ENCODE data around the gene MAP2K6.

DNA sequence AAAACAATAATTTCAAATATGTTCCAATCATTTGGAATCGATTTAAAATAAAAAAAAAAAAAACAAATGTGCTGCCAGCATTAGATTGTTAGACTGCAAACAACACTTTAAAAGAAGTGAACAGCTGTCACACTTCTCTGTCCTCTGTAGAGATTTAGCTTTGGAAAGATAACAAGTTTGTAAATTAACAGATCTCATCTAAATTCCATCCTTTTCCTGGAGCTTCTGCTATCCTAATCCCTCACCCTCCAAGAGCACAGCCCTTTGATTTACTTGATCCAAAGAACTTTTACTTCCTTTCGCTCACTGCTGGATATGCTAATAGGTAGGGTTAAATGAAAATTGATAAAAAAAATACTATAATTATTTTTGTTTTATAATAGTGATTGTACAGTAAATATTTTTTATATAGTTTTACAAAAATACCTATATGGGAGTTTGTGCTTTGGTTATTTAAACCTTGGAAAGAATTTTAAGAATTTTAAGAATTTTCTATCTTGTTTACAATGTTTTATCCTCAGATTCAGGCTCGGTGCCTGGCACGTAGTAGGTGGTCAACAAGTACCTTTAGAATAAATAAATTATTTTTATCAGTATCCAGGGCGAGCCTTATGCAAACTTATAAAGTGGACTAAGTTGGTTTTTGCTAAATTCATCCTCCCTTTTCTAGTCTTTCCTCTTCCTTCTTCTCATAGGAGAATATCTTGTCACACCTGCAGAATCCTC, 21.6 kb downstream of the MAP2K6 start:
- TF ChIP-seq, protein P1, sequence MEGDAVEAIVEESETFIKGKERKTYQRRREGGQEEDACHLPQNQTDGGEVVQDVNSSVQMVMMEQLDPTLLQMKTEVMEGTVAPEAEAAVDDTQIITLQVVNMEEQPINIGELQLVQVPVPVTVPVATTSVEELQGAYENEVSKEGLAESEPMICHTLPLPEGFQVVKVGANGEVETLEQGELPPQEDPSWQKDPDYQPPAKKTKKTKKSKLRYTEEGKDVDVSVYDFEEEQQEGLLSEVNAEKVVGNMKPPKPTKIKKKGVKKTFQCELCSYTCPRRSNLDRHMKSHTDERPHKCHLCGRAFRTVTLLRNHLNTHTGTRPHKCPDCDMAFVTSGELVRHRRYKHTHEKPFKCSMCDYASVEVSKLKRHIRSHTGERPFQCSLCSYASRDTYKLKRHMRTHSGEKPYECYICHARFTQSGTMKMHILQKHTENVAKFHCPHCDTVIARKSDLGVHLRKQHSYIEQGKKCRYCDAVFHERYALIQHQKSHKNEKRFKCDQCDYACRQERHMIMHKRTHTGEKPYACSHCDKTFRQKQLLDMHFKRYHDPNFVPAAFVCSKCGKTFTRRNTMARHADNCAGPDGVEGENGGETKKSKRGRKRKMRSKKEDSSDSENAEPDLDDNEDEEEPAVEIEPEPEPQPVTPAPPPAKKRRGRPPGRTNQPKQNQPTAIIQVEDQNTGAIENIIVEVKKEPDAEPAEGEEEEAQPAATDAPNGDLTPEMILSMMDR (IDR thresholded peaks at IDR 0.05), result no peak
- TF ChIP-seq EZH2 (IDR thresholded peaks at IDR 0.05), result no peak
